Activated CD4-positive, alpha-beta T cell treated with anti-CD3 and anti-CD28 coated beads, Interleukin-2, Interleukin-4, amounts not matched to agents 100 ng/mL and 50 ng/mL, durations not matched to agents 16 hours and 8 hours (primary cell): ENCODE measurements around the gene WNK4.

Experiments
- DNase-seq: peaks from one replicate; pipeline ENCODE4 v3.0.0-alpha.2; 2020; ENCODE audit warnings: low spot score

The WNK4 gene

GRCh38 chr17:42772945-42773289, 7.5 kb upstream of the WNK4 start:
- no peak for DNase-seq

GRCh38 chr17:42773290-42774035, 6.9 kb upstream of the WNK4 start, which contains the start of gene VPS25:
VPS25 (plus strand) TSS chr17:42773449; CDS start chr17:42773476, 27 bp downstream.
- peak; percentile 85 for DNase-seq

- DNase-seq = no peak
Measured at GRCh38 chr17:42774066-42774745, 6.2 kb upstream of the WNK4 start.

GRCh38 chr17:42775534-42776098, 4.8 kb upstream of the WNK4 start:
- DNase-seq = no peak

GRCh38 chr17:42778570-42778969, 1.8 kb upstream of the WNK4 start:
- DNase-seq = no peak

- no peak for DNase-seq
Measured at GRCh38 chr17:42779304-42779935, 990 bp upstream of the WNK4 start.

GRCh38 chr17:42780851-42781638, 635 bp downstream of the WNK4 start:
- DNase-seq = no peak

- no peak for DNase-seq
Measured at GRCh38 chr17:42781639-42782165, 1.3 kb downstream of the WNK4 start.

- DNase-seq = no peak
Measured at GRCh38 chr17:42782166-42783061, 2.0 kb downstream of the WNK4 start.

GRCh38 chr17:42783062-42783790, 2.8 kb downstream of the WNK4 start:
- DNase-seq = no peak

GRCh38 chr17:42783791-42784138, 3.4 kb downstream of the WNK4 start:
- DNase-seq = no peak

GRCh38 chr17:42784409-42784808, 4.0 kb downstream of the WNK4 start:
- no peak for DNase-seq

- DNase-seq = no peak
Measured at GRCh38 chr17:42784811-42785592, 4.6 kb downstream of the WNK4 start.

GRCh38 chr17:42787266-42787665, 6.9 kb downstream of the WNK4 start:
- DNase-seq = no peak

- no peak for DNase-seq
Measured at GRCh38 chr17:42791948-42792347, 11.5 kb downstream of the WNK4 start.

GRCh38 chr17:42792545-42792944, 12.1 kb downstream of the WNK4 start:
- no peak for DNase-seq

- DNase-seq = no peak
Measured at GRCh38 chr17:42795061-42795460, 14.7 kb downstream of the WNK4 start.

GRCh38 chr17:42795465-42795864, 15.1 kb downstream of the WNK4 start:
- DNase-seq = no peak

GRCh38 chr17:42796066-42796758, 15.8 kb downstream of the WNK4 start:
- no peak for DNase-seq
